ENCODE data around the gene GPR18.

GRCh38 chr13:99301056-99301838 is 43.1 kb upstream of the GPR18 start:
- no peak for TF ChIP-seq EZH2 (IDR thresholded peaks at IDR 0.05; ENCODE audit: low read depth)
- TF ChIP-seq CTCF (conservative IDR thresholded peaks at IDR 0.05), result no peak

All from PC-9 (cell line).